NCI-H1092 (cell line): ENCODE results near the gene ZNF629.

Experiments used
- DNase-seq: peaks from one replicate; lab custom pipeline; 2025; lab: John Stamatoyannopoulos, UW

ZNF629 gene

GRCh38 chr16:30767767-30768465, 19.1 kb downstream of the ZNF629 start:
- no peak for DNase-seq

GRCh38 chr16:30766933-30767284, 20.1 kb downstream of the ZNF629 start:
- DNase-seq: no peak

- no peak for DNase-seq
Observed at GRCh38 chr16:30766206-30766932, 20.6 kb downstream of the ZNF629 start.

GRCh38 chr16:30764816-30765465, 22.1 kb downstream of the ZNF629 start:
- DNase-seq: no peak

- DNase-seq: no peak
Observed at GRCh38 chr16:30764086-30764485, 22.9 kb downstream of the ZNF629 start.

GRCh38 chr16:30762991-30763725, 23.8 kb downstream of the ZNF629 start:
- no peak for DNase-seq

- DNase-seq: peak; percentile 96
Observed at GRCh38 chr16:30761928-30762902, 24.8 kb downstream of the ZNF629 start, which contains the start of the genes CFAP119 and RNF40. Gene CFAP119, minus strand, starts transcription at chr16:30762062. Its CDS starts 314 bp downstream, at chr16:30761748. Gene RNF40, plus strand, starts transcription at chr16:30762322. Its CDS starts 224 bp downstream, at chr16:30762546.

- DNase-seq: peak; percentile 22
Observed at GRCh38 chr16:30761427-30761927, 25.5 kb downstream of the ZNF629 start.

- no peak for DNase-seq
Observed at GRCh38 chr16:30760577-30761426, 26.2 kb downstream of the ZNF629 start.

- no peak for DNase-seq
Observed at GRCh38 chr16:30760001-30760559, 26.9 kb downstream of the ZNF629 start.

- DNase-seq: no peak
Observed at GRCh38 chr16:30758988-30759491, 28.0 kb downstream of the ZNF629 start.

GRCh38 chr16:30757316-30757715, 29.7 kb downstream of the ZNF629 start:
- no peak for DNase-seq

GRCh38 chr16:30756781-30757100, 30.3 kb downstream of the ZNF629 start:
- no peak for DNase-seq

GRCh38 chr16:30755955-30756780, 30.8 kb downstream of the ZNF629 start:
- DNase-seq: no peak

GRCh38 chr16:30753596-30753995, 33.4 kb downstream of the ZNF629 start:
- DNase-seq: no peak

GRCh38 chr16:30750876-30751465, 36.0 kb downstream of the ZNF629 start:
- no peak for DNase-seq

- DNase-seq: no peak
Observed at GRCh38 chr16:30750201-30750600, 36.8 kb downstream of the ZNF629 start.
